Keratinocyte (primary cell): ENCODE data around the gene MAGEF1.

Experiments
- EZH2 ChIP-seq: IDR thresholded peaks from one replicate; pipeline ENCODE4 v1.6.1; 2012; ENCODE audit warnings: inconsistent platforms, mild to moderate bottlenecking, low read length, moderate library complexity
- TF ChIP-seq, protein P1 (sequence below), 3 experiments: IDR thresholded peaks in 1 of 3; conservative IDR thresholded peaks in 1 of 3; optimal IDR thresholded peaks in 1 of 3; 2 replicates in 2 of 3; 3 replicates in 1 of 3; pipeline versions ENCODE3 to v1.5.1; 2011; ENCODE audit warnings: low read length in 3 of 3, mild to moderate bottlenecking in 3 of 3, moderate library complexity in 2 of 3, control low read depth in 1 of 3, inconsistent platforms in 1 of 3; ENCODE audit not compliant: insufficient read depth in 2 of 3; ENCODE audit errors: extremely low read depth in 1 of 3

DNA sequence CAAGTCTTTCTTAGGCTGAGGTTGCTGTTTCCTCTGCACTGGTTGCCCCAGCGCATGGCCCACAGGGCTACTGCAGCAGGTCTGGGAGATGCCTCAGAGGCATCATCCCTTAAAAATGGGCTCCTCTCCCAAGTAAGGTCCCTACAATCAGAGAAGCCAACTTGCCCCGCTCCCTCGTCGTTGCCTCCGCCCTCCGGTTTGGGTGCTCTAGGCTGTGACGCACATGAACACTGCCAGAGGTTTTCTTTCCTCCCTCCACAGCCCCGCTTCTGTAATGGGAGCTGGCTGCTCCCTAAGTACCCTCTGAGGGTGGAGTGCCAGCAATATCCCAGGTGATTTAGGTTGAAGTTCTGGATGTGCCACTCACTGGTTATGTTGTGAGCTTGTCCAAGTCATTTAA lies 14.0 kb downstream of the MAGEF1 start:
- TF ChIP-seq, protein P1, sequence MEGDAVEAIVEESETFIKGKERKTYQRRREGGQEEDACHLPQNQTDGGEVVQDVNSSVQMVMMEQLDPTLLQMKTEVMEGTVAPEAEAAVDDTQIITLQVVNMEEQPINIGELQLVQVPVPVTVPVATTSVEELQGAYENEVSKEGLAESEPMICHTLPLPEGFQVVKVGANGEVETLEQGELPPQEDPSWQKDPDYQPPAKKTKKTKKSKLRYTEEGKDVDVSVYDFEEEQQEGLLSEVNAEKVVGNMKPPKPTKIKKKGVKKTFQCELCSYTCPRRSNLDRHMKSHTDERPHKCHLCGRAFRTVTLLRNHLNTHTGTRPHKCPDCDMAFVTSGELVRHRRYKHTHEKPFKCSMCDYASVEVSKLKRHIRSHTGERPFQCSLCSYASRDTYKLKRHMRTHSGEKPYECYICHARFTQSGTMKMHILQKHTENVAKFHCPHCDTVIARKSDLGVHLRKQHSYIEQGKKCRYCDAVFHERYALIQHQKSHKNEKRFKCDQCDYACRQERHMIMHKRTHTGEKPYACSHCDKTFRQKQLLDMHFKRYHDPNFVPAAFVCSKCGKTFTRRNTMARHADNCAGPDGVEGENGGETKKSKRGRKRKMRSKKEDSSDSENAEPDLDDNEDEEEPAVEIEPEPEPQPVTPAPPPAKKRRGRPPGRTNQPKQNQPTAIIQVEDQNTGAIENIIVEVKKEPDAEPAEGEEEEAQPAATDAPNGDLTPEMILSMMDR (optimal IDR thresholded peaks at IDR 0.05 in 1 of 3, IDR thresholded peaks at IDR 0.05 in 1 of 3, conservative IDR thresholded peaks at IDR 0.05 in 1 of 3; ENCODE audit: extremely low read depth in 1 of 3, insufficient read depth in 2 of 3, low read length in 3 of 3), result no peak
- TF ChIP-seq EZH2, result no peak
